Neural progenitor cell (in vitro differentiated cells): ENCODE measurements around the gene OSTF1. TPM values are rescaled to one million over a fixed set of nuclear protein-coding genes. Genes with fewer than 3 reads are reported as not detected.

ENCODE experiments used
- DNase-seq: peaks from one replicate; pipeline ENCODE4 v3.0.0-alpha.2; 2016; ENCODE audit warnings: low spot score
- H2AFZ ChIP-seq: fragments of 200-600 bp; sonication (generic); replicated peaks from 2 replicates; pipeline ENCODE4 v1.6.1; 2016; ENCODE audit warnings: antibody characterized with exemption
- H3F3A ChIP-seq: fragments of 200-600 bp; sonication (generic); 2 replicates; pipeline ENCODE4 v1.6.1; 2016; ENCODE audit warnings: antibody characterized with exemption, low read depth
- H3K27ac ChIP-seq: fragments of 200-600 bp; sonication (generic); 2 replicates; pipeline ENCODE4 v1.5.1; 2016; ENCODE audit warnings: mild to moderate bottlenecking
- H3K27me3 ChIP-seq: fragments of 200-600 bp; sonication (generic); 2 replicates; pipeline ENCODE4 v1.6.1; 2016; ENCODE audit warnings: mild to moderate bottlenecking, moderate library complexity
- H3K36me3 ChIP-seq: fragments of 200-600 bp; sonication (generic); 2 replicates; pipeline ENCODE4 v1.5.1; 2016
- H3K4me1 ChIP-seq: fragments of 200-600 bp; sonication (generic); 2 replicates; pipeline ENCODE4 v1.6.1; 2016; ENCODE audit warnings: mixed run types
- H3K4me2 ChIP-seq: fragments of 200-600 bp; sonication (generic); 2 replicates; pipeline ENCODE4 v1.6.1; 2016
- H3K4me3 ChIP-seq: fragments of 200-600 bp; sonication (generic); 2 replicates; pipeline ENCODE4 v1.5.1; 2016
- H3K79me2 ChIP-seq: fragments of 200-600 bp; sonication (generic); 2 replicates; pipeline ENCODE4 v1.6.1; 2016; ENCODE audit warnings: low read depth
- H3K9ac ChIP-seq: fragments of 200-600 bp; sonication (generic); 2 replicates; pipeline ENCODE4 v1.6.1; 2016
- H3K9me3 ChIP-seq: fragments of 200-600 bp; sonication (generic); 2 replicates; pipeline ENCODE4 v1.5.1; 2016; ENCODE audit warnings: low read depth
- H4K20me1 ChIP-seq: fragments of 200-600 bp; sonication (generic); 2 replicates; pipeline ENCODE4 v1.6.1; 2016; ENCODE audit warnings: low read depth
- H3K27ac Mint-ChIP-seq: 3 replicates; pipeline ENCODE4 v1.8.0; 2021; ENCODE audit warnings: mixed read lengths
- H3K27me3 Mint-ChIP-seq: 2 replicates; pipeline ENCODE4 v1.8.0; 2022; ENCODE audit warnings: low read depth, mild to moderate bottlenecking, inconsistent platforms, moderate library complexity, mixed read lengths; ENCODE audit not compliant: insufficient read depth
- H3K36me3 Mint-ChIP-seq: 3 replicates; pipeline ENCODE4 v1.8.0; 2021; ENCODE audit warnings: mixed read lengths
- H3K4me1 Mint-ChIP-seq: 3 replicates; pipeline ENCODE4 v1.8.0; 2021; ENCODE audit warnings: mixed read lengths
- H3K4me3 Mint-ChIP-seq: 3 replicates; pipeline ENCODE4 v1.8.0; 2021; ENCODE audit warnings: mild to moderate bottlenecking, moderate library complexity, mixed read lengths
- H3K9me3 Mint-ChIP-seq: 3 replicates; pipeline ENCODE4 v1.8.0; 2020; ENCODE audit warnings: mixed read lengths
- EZH2 ChIP-seq: fragments of 200-600 bp; sonication (generic); IDR thresholded peaks from 2 replicates; pipeline ENCODE4 v1.6.1; 2017; ENCODE audit warnings: antibody characterized with exemption, mild to moderate bottlenecking, moderate library complexity
- EZH2phosphoT487 ChIP-seq: fragments of 200-600 bp; sonication (generic); IDR thresholded peaks from 2 replicates; pipeline ENCODE4 v1.6.1; 2017; ENCODE audit warnings: antibody characterized with exemption
- total RNA-seq: library from RNA; depleted of rRNA; stranded (reverse); fragments of >200 nt; gene quantifications from 2 replicates; pipeline ENCODE4 v1.2.3, GENCODE V29; 2015; ENCODE audit warnings: low replicate concordance
- TF ChIP-seq, protein P1 (sequence below): fragments of 200-600 bp; sonication (generic); IDR thresholded peaks from 2 replicates; pipeline ENCODE4 v1.5.1; 2017; ENCODE audit warnings: antibody characterized with exemption, mild to moderate bottlenecking

Gene OSTF1
- total RNA-seq, 1 donor from 2014 or later, result 1.3 TPM

DNA sequence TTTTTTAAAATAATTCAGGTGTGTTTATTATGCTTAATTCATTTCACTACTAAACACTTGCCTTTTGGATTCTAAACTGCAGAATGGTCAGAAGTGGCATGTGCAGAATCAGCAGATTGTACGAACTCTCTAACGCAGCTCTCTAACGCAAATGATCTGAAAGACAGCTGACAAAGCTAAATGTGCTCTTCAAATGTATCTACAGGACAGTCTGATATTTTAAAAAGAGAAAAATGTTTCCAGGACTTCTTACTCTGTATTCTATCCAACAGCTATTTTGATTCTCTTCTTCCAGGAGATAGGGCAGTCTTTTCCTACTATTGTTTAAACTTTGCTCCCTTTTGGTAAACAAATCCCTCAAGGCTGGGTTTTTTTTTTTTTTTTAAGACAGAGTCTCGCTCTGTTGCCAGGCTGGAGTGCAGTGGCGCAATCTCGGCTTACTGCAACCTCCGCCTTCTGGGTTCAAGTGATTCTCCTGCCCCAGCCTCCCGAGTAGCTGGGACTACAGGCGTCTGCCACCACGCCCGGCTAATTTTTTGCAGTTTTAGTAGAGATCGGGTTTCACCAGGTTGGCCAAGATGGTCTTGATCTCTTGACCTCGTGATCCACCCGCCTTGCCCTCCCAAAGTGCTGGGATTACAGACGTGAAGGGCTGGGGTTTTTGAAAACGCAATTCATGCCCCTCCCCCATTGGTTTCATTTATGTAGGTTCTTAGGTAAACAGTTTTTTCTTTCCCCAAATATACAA, 1.6 kb upstream of the OSTF1 start:
- H3K36me3 Mint-ChIP-seq, result no peaks in the 10 kb centered on the region
- no peaks in the 10 kb centered on the region for H3K9me3 ChIP-seq
- H3K36me3 ChIP-seq, result no peaks in the 10 kb centered on the region
- peaks cover 16% of the 10 kb centered on the region for H3K27me3 ChIP-seq
- H3K27ac ChIP-seq, result no peak overlapping the region
- H3K9ac ChIP-seq, result no peak overlapping the region
- peak overlapping the region; percentile 79 for H3K4me2 ChIP-seq
- peaks cover 3% of the 10 kb centered on the region for H3K27me3 Mint-ChIP-seq
- H3K4me1 ChIP-seq, result no peaks in the 10 kb centered on the region
- H3K27ac Mint-ChIP-seq, result no peak overlapping the region
- H3K79me2 ChIP-seq, result no peaks in the 10 kb centered on the region
- H3F3A ChIP-seq, result peaks cover 14% of the 10 kb centered on the region
- peak overlapping the region; percentile 74 for H3K4me3 ChIP-seq
- TF ChIP-seq EZH2phosphoT487, result no peak
- TF ChIP-seq EZH2, result no peak
- TF ChIP-seq, protein P1, sequence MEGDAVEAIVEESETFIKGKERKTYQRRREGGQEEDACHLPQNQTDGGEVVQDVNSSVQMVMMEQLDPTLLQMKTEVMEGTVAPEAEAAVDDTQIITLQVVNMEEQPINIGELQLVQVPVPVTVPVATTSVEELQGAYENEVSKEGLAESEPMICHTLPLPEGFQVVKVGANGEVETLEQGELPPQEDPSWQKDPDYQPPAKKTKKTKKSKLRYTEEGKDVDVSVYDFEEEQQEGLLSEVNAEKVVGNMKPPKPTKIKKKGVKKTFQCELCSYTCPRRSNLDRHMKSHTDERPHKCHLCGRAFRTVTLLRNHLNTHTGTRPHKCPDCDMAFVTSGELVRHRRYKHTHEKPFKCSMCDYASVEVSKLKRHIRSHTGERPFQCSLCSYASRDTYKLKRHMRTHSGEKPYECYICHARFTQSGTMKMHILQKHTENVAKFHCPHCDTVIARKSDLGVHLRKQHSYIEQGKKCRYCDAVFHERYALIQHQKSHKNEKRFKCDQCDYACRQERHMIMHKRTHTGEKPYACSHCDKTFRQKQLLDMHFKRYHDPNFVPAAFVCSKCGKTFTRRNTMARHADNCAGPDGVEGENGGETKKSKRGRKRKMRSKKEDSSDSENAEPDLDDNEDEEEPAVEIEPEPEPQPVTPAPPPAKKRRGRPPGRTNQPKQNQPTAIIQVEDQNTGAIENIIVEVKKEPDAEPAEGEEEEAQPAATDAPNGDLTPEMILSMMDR, result no peak
- H3K9me3 Mint-ChIP-seq, result no peaks in the 10 kb centered on the region
- no peaks in the 10 kb centered on the region for H4K20me1 ChIP-seq
- H3K4me3 Mint-ChIP-seq, result peak overlapping the region; percentile 94
- H2AFZ ChIP-seq, result no peak overlapping the region
- peaks cover 32% of the 10 kb centered on the region for H3K4me1 Mint-ChIP-seq
- no peak for DNase-seq

DNA sequence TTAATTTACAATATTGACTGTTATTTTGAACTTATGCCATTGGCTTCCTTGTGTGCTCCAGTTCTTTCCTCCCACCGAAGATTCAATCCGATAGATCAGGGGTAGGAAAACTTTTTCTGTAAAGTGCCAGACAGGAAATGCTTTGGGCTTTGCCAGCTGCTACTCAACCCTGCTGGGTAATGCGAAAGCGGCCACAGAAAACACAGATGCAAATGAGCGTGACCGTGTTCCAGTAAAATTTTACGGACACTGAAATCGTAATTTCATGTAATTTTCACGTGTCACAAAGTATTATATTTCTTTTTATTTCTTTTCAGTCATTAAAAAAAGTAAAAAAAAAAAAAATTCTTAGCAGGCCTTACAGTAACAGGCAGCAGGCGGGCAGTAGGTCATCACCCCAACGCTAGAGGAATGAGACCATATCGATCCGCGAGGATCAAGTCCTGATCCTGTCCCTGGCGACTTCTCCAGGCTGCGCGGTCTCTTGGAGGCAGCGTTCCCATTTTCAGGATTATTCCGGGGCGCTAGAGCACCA, 958 bp upstream of the OSTF1 start:
- DNase-seq, result peak; percentile 65
- TF ChIP-seq EZH2 (no peak), EZH2phosphoT487 (no peak)
- TF ChIP-seq, protein P1, result no peak
- H3K9me3 Mint-ChIP-seq, result no peaks in the 10 kb centered on the region

DNA sequence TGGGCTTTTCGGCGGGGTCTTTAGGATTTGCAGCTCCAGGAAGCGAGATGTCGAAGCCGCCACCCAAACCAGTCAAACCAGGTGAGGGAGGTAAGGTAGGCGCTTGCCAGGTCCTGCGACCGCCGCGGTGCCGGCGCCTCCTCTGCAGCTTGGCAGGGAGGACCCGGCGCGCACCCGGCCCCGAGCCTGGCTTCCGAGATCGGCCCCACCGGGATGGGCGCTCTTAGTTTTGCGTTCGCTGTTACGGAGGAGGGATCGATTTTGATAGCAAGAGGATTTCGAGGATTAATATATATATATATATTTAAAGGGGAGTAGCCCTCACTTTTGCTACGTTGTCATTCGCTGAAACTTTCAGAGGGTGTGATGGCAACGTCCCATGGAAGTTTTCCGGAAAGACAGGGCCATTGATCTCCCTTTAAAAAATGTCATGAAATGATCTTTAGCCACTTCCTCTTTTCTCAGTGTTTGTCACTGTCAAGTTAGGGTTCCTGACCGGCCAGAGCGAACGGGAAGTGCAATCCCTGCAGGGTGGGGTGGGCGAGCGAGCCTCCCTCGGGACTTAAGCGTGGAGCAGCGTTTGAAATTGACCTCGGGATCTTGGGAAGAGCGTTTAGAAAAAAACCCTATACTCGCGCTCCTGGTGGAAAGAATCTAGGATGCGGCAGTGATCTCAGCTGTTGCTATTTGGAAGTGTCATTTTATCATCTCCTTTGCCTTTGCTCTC, 495 bp downstream of the OSTF1 start:
- TF ChIP-seq EZH2, result no peak
- TF ChIP-seq, protein P1, result peak; percentile 39

More for the DNA sequence above, 958 bp upstream of the OSTF1 start:
- Mint-ChIP-seq H3K4me3 (peak overlapping the region; percentile 94), H3K36me3 (no peaks in the 10 kb centered on the region), H3K27me3 (peaks cover 3% of the 10 kb centered on the region), H3K27ac (no peak overlapping the region), H3K4me1 (peaks cover 32% of the 10 kb centered on the region)
- H2AFZ ChIP-seq, result peak overlapping the region; percentile 90
- H3K9ac ChIP-seq, result no peak overlapping the region
- H3K36me3 ChIP-seq, result no peaks in the 10 kb centered on the region
- no peaks in the 10 kb centered on the region for H3K4me1 ChIP-seq
- H3K9me3 ChIP-seq, result no peaks in the 10 kb centered on the region
- H3K27me3 ChIP-seq, result peaks cover 16% of the 10 kb centered on the region
- H3F3A ChIP-seq, result peaks cover 14% of the 10 kb centered on the region
- no peaks in the 10 kb centered on the region for H4K20me1 ChIP-seq
- H3K79me2 ChIP-seq, result no peaks in the 10 kb centered on the region
- peak overlapping the region; percentile 79 for H3K4me2 ChIP-seq
- no peak overlapping the region for H3K27ac ChIP-seq
- peak overlapping the region; percentile 74 for H3K4me3 ChIP-seq

More for the DNA sequence above, 495 bp downstream of the OSTF1 start:
- Mint-ChIP-seq H3K9me3 (no peaks in the 10 kb centered on the region), H3K27me3 (peaks cover 6% of the 10 kb centered on the region), H3K36me3 (no peaks in the 10 kb centered on the region), H3K27ac (no peak overlapping the region), H3K4me1 (peaks cover 22% of the 10 kb centered on the region), H3K4me3 (peak overlapping the region; percentile 92)
- Histone ChIP-seq H3K4me2 (peak overlapping the region; percentile 94), H3K79me2 (no peaks in the 10 kb centered on the region), H3K27ac (no peak overlapping the region), H3K36me3 (no peaks in the 10 kb centered on the region), H3K9ac (no peak overlapping the region), H3K27me3 (peaks cover 16% of the 10 kb centered on the region), H3K4me1 (no peaks in the 10 kb centered on the region), H4K20me1 (no peaks in the 10 kb centered on the region), H2AFZ (peak overlapping the region; percentile 95), H3K4me3 (peak overlapping the region; percentile 74), H3F3A (peaks cover 14% of the 10 kb centered on the region), H3K9me3 (no peaks in the 10 kb centered on the region)
- DNase-seq, result peak; percentile 58
